ENCODE measurements around the gene LAMA2. TPM values are rescaled to one million over a fixed set of nuclear protein-coding genes. Genes with fewer than 3 reads are reported as not detected.

The LAMA2 gene, protein sequence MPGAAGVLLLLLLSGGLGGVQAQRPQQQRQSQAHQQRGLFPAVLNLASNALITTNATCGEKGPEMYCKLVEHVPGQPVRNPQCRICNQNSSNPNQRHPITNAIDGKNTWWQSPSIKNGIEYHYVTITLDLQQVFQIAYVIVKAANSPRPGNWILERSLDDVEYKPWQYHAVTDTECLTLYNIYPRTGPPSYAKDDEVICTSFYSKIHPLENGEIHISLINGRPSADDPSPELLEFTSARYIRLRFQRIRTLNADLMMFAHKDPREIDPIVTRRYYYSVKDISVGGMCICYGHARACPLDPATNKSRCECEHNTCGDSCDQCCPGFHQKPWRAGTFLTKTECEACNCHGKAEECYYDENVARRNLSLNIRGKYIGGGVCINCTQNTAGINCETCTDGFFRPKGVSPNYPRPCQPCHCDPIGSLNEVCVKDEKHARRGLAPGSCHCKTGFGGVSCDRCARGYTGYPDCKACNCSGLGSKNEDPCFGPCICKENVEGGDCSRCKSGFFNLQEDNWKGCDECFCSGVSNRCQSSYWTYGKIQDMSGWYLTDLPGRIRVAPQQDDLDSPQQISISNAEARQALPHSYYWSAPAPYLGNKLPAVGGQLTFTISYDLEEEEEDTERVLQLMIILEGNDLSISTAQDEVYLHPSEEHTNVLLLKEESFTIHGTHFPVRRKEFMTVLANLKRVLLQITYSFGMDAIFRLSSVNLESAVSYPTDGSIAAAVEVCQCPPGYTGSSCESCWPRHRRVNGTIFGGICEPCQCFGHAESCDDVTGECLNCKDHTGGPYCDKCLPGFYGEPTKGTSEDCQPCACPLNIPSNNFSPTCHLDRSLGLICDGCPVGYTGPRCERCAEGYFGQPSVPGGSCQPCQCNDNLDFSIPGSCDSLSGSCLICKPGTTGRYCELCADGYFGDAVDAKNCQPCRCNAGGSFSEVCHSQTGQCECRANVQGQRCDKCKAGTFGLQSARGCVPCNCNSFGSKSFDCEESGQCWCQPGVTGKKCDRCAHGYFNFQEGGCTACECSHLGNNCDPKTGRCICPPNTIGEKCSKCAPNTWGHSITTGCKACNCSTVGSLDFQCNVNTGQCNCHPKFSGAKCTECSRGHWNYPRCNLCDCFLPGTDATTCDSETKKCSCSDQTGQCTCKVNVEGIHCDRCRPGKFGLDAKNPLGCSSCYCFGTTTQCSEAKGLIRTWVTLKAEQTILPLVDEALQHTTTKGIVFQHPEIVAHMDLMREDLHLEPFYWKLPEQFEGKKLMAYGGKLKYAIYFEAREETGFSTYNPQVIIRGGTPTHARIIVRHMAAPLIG (N-terminal part only)
- 0.21 and 0.68 TPM in 2 replicates for total RNA-seq

DNA sequence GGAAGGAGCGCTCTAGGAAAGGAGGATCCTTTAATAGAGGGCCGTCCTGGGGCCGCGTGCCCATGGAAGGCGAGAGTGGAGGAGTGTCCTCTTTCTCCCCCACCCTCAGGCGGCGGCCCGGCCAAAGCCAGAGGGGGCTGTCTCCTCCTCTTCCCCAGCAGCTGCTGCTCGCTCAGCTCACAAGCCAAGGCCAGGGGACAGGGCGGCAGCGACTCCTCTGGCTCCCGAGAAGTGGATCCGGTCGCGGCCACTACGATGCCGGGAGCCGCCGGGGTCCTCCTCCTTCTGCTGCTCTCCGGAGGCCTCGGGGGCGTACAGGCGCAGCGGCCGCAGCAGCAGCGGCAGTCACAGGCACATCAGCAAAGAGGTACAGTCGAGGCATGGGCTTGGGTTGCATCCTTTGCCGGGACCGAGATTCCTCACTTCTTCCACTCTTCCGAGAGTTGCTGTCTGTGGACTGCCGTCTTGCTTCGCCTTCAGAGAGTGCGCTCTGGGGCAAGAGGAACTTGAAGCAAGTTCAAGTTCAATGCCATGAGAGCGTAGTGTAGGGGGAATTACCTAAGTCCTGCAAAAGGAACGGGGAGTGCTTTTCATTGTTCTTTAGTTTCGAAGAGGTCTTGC is at the start of gene LAMA2:
Gene LAMA2, plus strand, starts transcription at position 148 of the 621 bp plus-strand sequence. Its CDS starts 108 bp downstream, at position 256.

Measured in nasal cavity respiratory epithelium epithelial cell of viscerocranial mucosa (primary cell).